A673 (cell line): Measurements from ENCODE around the gene BCL2L1. TPM values are rescaled to one million over a fixed set of nuclear protein-coding genes. Genes with fewer than 3 reads are reported as not detected.

Experiments
- BruUV-seq: library from RNA; stranded (reverse); fragments of 400-500 nt; replicated peaks from 2 replicates; lab custom pipeline; 2021; lab: Mats Ljungman, UMichigan
- CTCF ChIA-PET: fragments of 300-600 bp; sonication (Branson Sonifier 250); formaldehyde crosslinking; loops from one replicate; lab custom pipeline; 2022; ENCODE audit warnings: antibody characterized with exemption; lab: Charles Lee
- POLR2A ChIA-PET: fragments of 300-600 bp; sonication (Branson Sonifier 250); formaldehyde crosslinking; loops from one replicate; lab custom pipeline; 2022; ENCODE audit warnings: antibody characterized with exemption; ENCODE audit not compliant: low non-redundant PET; lab: Charles Lee
- DNase-seq: peaks from one replicate; pipeline ENCODE4 v3.0.0-alpha.2; 2015; ENCODE audit warnings: low spot score
- H3K27ac ChIP-seq: fragments of 200-600 bp; sonication (generic); 2 replicates; pipeline ENCODE4 v1.5.1; 2016; ENCODE audit warnings: mixed run types, low read depth, mild to moderate bottlenecking, mixed read lengths, antibody characterized with exemption, low read length; ENCODE audit not compliant: poor library complexity, severe bottlenecking
- H3K27me3 ChIP-seq: fragments of 200-600 bp; sonication (generic); replicated peaks from 2 replicates; pipeline ENCODE4 v1.6.1; 2017; ENCODE audit warnings: mixed run types, low read depth, mild to moderate bottlenecking, mixed read lengths, antibody characterized with exemption, low read length; ENCODE audit not compliant: insufficient read depth, poor library complexity
- H3K36me3 ChIP-seq: fragments of 200-600 bp; sonication (generic); 2 replicates; pipeline ENCODE4 v1.6.1; 2016; ENCODE audit warnings: mixed run types, mild to moderate bottlenecking, mixed read lengths, antibody characterized with exemption, low read length; ENCODE audit not compliant: insufficient read depth, poor library complexity, severe bottlenecking
- H3K4me1 ChIP-seq: fragments of 200-600 bp; sonication (generic); 2 replicates; pipeline ENCODE4 v1.6.1; 2017; ENCODE audit warnings: mixed run types, mild to moderate bottlenecking, mixed read lengths, antibody characterized with exemption, low read length; ENCODE audit not compliant: insufficient read depth, poor library complexity, severe bottlenecking
- H3K4me3 ChIP-seq: fragments of 200-600 bp; sonication (generic); 2 replicates; pipeline ENCODE4 v1.5.1; 2016; ENCODE audit warnings: low read depth, mixed run types, mild to moderate bottlenecking, mixed read lengths, low read length; ENCODE audit not compliant: poor library complexity, severe bottlenecking
- H3K9me3 ChIP-seq: fragments of 200-600 bp; sonication (generic); 2 replicates; pipeline ENCODE4 v1.6.1; 2016; ENCODE audit warnings: mixed run types, low read depth, mild to moderate bottlenecking, mixed read lengths, antibody characterized with exemption, low read length; ENCODE audit not compliant: poor library complexity, severe bottlenecking
- EZH2 ChIP-seq: fragments of 200-600 bp; sonication (generic); IDR thresholded peaks from 2 replicates; pipeline ENCODE4 v1.6.1; 2017; ENCODE audit warnings: borderline replicate concordance, low read depth, mild to moderate bottlenecking, mixed read lengths, antibody characterized with exemption, low read length; ENCODE audit not compliant: poor library complexity, severe bottlenecking
- intact Hi-C: fragments of 100-400 bp; cut with micrococcal nuclease; formaldehyde crosslinking; loops from one replicate; pipeline ENCODE4 v1.10.0; 2022; ENCODE audit not compliant: unreplicated experiment
- total RNA-seq: library from RNA; stranded (reverse); gene quantifications from 2 replicates; pipeline ENCODE4 v1.2.3, GENCODE V29; 2021
- TF ChIP-seq, protein P1 (sequence below): fragments of 300-800, 200-600 bp; sonication (generic); conservative IDR thresholded peaks from 2 replicates; pipeline ENCODE4 v1.5.1; 2017; ENCODE audit warnings: low read depth, mild to moderate bottlenecking, antibody characterized with exemption, low read length, moderate library complexity, mixed read lengths

BCL2L1 gene
- total RNA-seq, 1 experiment from 2014 or later, result 47.8 TPM

DNA sequence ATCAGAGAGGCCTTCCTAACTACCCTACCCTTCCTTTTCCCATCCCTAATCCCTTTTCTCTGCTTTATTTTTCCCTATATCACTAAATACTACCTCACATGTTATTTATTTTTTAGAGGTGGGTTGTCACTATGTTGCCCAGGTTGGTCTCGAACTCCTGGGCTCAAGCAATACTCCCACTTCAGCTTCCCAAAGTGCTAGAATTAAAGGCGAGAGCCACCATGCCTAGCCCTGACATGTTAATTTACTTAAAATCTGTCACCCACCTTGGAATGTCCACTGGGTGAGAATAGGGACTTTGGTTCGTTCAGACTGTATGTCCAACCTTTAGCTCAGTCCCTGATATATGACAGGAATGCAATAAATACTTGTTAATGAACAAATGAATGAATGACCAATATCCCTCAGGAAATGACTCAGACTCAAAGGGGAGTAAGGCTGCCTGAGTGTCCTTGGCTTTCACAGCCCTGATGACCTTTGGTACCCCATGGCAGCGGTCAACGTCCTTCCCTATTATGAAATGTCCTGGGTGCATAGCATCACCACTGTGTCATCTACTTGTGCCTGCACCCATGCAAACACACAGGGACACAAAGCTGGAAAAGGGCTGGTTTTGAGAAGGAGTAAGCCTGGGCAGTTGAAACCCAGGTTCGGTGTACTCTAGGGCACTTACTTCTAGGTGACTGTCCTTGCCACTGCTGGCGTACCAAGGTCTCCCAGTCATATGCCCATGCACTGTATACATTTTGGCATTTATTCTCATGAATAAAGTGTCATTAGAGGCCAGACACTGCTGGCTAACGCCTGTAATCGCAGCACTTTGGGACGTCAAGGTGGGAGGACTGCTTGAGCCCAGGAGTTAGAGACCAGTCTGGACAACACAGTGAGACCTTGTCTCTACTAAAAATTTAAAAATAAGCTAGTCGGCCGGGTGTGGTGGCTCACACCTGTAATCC, 26.5 kb downstream of the BCL2L1 start:
- POLR2A ChIA-PET, result interaction anchor here (1.1 kb wide), 1 partner anchor 32 kb away, joined by 4 read pairs; no protein-coding TSS in a partner anchor
- DNase-seq, result no peak
- H3K9me3 ChIP-seq, result no peaks in the 10 kb centered on the region
- BruUV-seq, result no TSS peak
- intact Hi-C loops, result no loop called here
- CTCF ChIA-PET, result no interaction called here
- no peaks in the 10 kb centered on the region for H3K27me3 ChIP-seq
- TF ChIP-seq, protein P1, sequence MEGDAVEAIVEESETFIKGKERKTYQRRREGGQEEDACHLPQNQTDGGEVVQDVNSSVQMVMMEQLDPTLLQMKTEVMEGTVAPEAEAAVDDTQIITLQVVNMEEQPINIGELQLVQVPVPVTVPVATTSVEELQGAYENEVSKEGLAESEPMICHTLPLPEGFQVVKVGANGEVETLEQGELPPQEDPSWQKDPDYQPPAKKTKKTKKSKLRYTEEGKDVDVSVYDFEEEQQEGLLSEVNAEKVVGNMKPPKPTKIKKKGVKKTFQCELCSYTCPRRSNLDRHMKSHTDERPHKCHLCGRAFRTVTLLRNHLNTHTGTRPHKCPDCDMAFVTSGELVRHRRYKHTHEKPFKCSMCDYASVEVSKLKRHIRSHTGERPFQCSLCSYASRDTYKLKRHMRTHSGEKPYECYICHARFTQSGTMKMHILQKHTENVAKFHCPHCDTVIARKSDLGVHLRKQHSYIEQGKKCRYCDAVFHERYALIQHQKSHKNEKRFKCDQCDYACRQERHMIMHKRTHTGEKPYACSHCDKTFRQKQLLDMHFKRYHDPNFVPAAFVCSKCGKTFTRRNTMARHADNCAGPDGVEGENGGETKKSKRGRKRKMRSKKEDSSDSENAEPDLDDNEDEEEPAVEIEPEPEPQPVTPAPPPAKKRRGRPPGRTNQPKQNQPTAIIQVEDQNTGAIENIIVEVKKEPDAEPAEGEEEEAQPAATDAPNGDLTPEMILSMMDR, result no peak
- TF ChIP-seq EZH2, result no peak
- H3K4me1 ChIP-seq, result peaks cover 43% of the 10 kb centered on the region
- peak overlapping the region; percentile 15 for H3K27ac ChIP-seq
- no peak overlapping the region for H3K4me3 ChIP-seq
- H3K36me3 ChIP-seq, result peaks cover 8% of the 10 kb centered on the region

DNA sequence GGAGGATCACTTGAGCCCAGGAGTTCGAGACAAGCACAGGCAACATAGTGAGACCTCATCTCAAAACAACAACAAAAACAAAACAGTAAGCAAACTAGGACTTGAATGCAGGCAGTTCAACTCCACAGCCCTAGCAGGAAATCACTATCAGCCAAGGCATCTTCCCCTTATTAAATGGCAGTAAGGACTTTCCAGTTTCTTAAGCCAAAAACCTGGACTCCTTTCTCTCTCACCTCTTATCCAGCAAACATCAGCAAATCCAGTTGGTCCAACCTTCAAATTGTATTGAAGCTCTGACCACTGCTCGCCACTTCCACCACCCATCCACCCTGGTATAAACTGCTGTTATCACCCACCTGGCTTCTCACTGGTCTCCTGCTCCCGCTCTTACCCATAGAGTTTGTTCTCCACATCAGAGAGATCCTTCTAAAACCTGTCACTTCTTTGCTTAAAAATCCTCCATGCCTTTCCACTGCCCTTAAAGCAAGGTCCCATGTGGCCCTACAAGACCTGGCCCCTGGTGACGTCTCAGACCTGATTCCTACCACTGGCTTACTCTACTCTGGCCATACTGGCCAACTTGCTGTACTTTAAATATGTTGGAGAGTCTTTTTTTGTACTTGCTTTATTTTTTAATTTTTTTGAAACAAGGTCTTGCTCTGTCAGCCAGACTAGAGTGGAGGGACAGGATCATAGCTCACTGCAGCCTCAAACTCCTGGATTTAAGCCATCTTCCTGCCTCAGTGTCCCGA, 27.6 kb downstream of the BCL2L1 start:
- peaks cover 15% of the 10 kb centered on the region for H3K36me3 ChIP-seq
- H3K9me3 ChIP-seq, result no peaks in the 10 kb centered on the region
- ChIA-PET CTCF (no interaction called here), POLR2A (interaction anchor here (1.1 kb wide), 1 partner anchor 31 kb away, joined by 4 read pairs; no protein-coding TSS in a partner anchor)
- no peak for DNase-seq
- no peaks in the 10 kb centered on the region for H3K27me3 ChIP-seq
- TF ChIP-seq, protein P1, result no peak
- no peak for TF ChIP-seq EZH2
- no peak overlapping the region for H3K4me3 ChIP-seq
- BruUV-seq, result no TSS peak
- H3K4me1 ChIP-seq, result peaks cover 50% of the 10 kb centered on the region
- intact Hi-C loops, result no loop called here
- H3K27ac ChIP-seq, result peak overlapping the region; percentile 52

DNA sequence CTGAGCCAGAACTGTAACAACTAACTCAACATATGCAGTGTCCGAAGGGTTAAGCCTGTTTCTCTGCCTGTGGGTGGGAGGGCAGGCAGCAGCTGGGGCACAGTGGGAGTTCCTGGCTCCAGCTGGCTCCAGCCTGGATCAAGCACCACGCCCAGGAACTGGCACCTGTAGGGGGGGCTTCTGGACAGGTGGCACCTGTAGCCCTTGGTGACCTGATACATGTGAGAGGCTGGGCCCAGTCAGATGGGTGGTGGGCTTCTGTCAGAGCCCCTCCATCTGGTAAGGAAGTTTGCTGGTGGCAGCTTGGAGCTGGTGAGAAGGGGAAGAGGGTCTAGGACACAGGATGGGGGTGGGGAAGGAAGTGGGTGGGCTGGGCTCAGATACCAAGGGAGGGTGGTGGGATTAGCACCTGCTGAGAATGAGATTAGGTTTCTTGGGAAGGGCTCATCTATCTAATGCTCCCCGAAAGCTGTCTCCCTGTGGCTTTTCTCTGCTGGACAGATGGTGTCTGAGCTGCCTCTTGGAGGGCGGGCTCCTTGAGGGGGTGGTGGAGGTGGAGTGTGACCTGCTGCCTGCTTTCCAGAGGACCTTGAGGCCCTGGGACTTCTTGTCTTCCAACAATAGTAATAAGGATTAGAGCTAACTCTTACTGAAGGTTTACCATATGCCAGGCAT, 28.5 kb downstream of the BCL2L1 start:
- H3K4me1 ChIP-seq, result peaks cover 47% of the 10 kb centered on the region
- TF ChIP-seq EZH2, result no peak
- TF ChIP-seq, protein P1, result no peak
- peak overlapping the region; percentile 52 for H3K27ac ChIP-seq
- no peaks in the 10 kb centered on the region for H3K27me3 ChIP-seq
- DNase-seq, result peak; percentile 49
- intact Hi-C loops, result no loop called here
- no peaks in the 10 kb centered on the region for H3K9me3 ChIP-seq
- H3K36me3 ChIP-seq, result peaks cover 15% of the 10 kb centered on the region
- CTCF ChIA-PET, result interaction anchor here (0.6 to 1.3 kb wide), 2 partner anchors 32 to 62 kb away, joined by 4 to 6 read pairs; no protein-coding TSS in a partner anchor
- POLR2A ChIA-PET, result no interaction called here
- H3K4me3 ChIP-seq, result no peak overlapping the region
- no TSS peak for BruUV-seq
